Liver (tissue), 9 donors: ENCODE results near the gene B3GAT2. TPM values are rescaled to one million over a fixed set of nuclear protein-coding genes. Genes with fewer than 3 reads are reported as not detected.

Experiments
- DNase-seq: peaks from one replicate; pipeline ENCODE4 v3.0.0-alpha.2; 2017; ENCODE audit warnings: low spot score
- H3K27ac ChIP-seq, 2 donors: one replicate each; pipeline ENCODE4 v1.7.0; 2013; ENCODE audit warnings: inconsistent platforms in 2 of 2, low read length in 2 of 2, control low read depth in 1 of 2, low read depth in 1 of 2, mild to moderate bottlenecking in 1 of 2
- H3K27me3 ChIP-seq, 4 donors: one replicate each; pipeline versions ENCODE4 v1.6.1 to v1.7.0; 2013; ENCODE audit warnings: low read length in 3 of 4, inconsistent platforms in 1 of 4, mild to moderate bottlenecking in 1 of 4, moderate library complexity in 1 of 4; ENCODE audit not compliant: control insufficient read depth in 4 of 4, insufficient read depth in 4 of 4
- H3K36me3 ChIP-seq, 4 donors: one replicate each; pipeline versions ENCODE4 v1.6.1 to v1.7.0; 2013; ENCODE audit warnings: low read length in 3 of 4, mild to moderate bottlenecking in 3 of 4, low read depth in 1 of 4, moderate library complexity in 1 of 4; ENCODE audit not compliant: control insufficient read depth in 4 of 4, insufficient read depth in 3 of 4
- H3K4me1 ChIP-seq, 4 donors: one replicate each; pipeline versions ENCODE4 v1.6.1 to v1.7.0; 2013; ENCODE audit warnings: low read length in 3 of 4, mild to moderate bottlenecking in 3 of 4, moderate library complexity in 1 of 4; ENCODE audit not compliant: control insufficient read depth in 4 of 4, insufficient read depth in 4 of 4
- H3K4me3 ChIP-seq, 3 donors: one replicate each; pipeline versions ENCODE4 v1.6.1 to v1.7.0; 2013; ENCODE audit warnings: low read length in 3 of 3, control low read depth in 1 of 3, low read depth in 1 of 3, mild to moderate bottlenecking in 1 of 3
- H3K9ac ChIP-seq, 2 donors: one replicate each; pipeline ENCODE4 v1.7.0; 2013; ENCODE audit warnings: low read length in 2 of 2, mild to moderate bottlenecking in 2 of 2, moderate library complexity in 2 of 2, control low read depth in 1 of 2, low read depth in 1 of 2
- H3K9me3 ChIP-seq, 4 donors: one replicate each; pipeline versions ENCODE4 v1.6.1 to v1.7.0; 2013; ENCODE audit warnings: low read length in 3 of 4; ENCODE audit not compliant: control insufficient read depth in 4 of 4
- EGR1 ChIP-seq, 2 donors: IDR thresholded peaks; 2 replicates each; pipeline ENCODE4 v1.6.1; 2016 to 2018; ENCODE audit warnings: antibody characterized with exemption in 2 of 2, low read depth in 2 of 2
- FOXA1 ChIP-seq: IDR thresholded peaks from 2 replicates; pipeline ENCODE4 v1.6.1; 2016; ENCODE audit warnings: antibody characterized with exemption
- FOXA2 ChIP-seq: IDR thresholded peaks from 2 replicates; pipeline ENCODE4 v1.6.1; 2016; ENCODE audit warnings: antibody characterized with exemption
- GABPA ChIP-seq, 2 donors: IDR thresholded peaks in 1 of 2; conservative IDR thresholded peaks in 1 of 2; 2 replicates each; pipeline ENCODE4 v1.6.1; 2016; ENCODE audit warnings: antibody characterized with exemption in 2 of 2, mild to moderate bottlenecking in 1 of 2, moderate library complexity in 1 of 2
- HNF4A ChIP-seq, 2 donors: conservative IDR thresholded peaks; 2 replicates each; pipeline ENCODE4 v1.6.1; 2016; ENCODE audit warnings: antibody characterized with exemption in 2 of 2, mild to moderate bottlenecking in 2 of 2
- JUND ChIP-seq, 2 donors: IDR thresholded peaks; 2 replicates each; pipeline ENCODE4 v1.6.1; 2016; ENCODE audit warnings: antibody characterized with exemption in 2 of 2
- MAX ChIP-seq: IDR thresholded peaks from 2 replicates; pipeline ENCODE4 v1.6.1; 2016; ENCODE audit warnings: antibody characterized with exemption
- NR2F2 ChIP-seq: IDR thresholded peaks from 2 replicates; pipeline ENCODE4 v1.6.1; 2016; ENCODE audit warnings: antibody characterized with exemption
- RXRA ChIP-seq, 2 donors: IDR thresholded peaks; 2 replicates each; pipeline ENCODE4 v1.6.1; 2017 to 2018; ENCODE audit warnings: antibody characterized with exemption in 2 of 2, mild to moderate bottlenecking in 1 of 2
- YY1 ChIP-seq: IDR thresholded peaks from 2 replicates; pipeline ENCODE4 v1.6.1; 2016; ENCODE audit warnings: antibody characterized with exemption, mild to moderate bottlenecking
- WGBS: extraction: QIAGEN DNeasy Blood & Tissue Kit; methylation state at CpG from one replicate; pipeline ENCODE4 v1.1.7; 2013; 5-methylcytosine and 5-hydroxymethylcytosine counted together
- polyA plus RNA-seq, 2 donors: library from polyadenylated mRNA; stranded (reverse) in 1 of 2; unstranded in 1 of 2; fragments of 200-250 nt in 1 of 2; fragments of >200 nt in 1 of 2; fragmentation: Nextera tagmentation in 1 of 2; extraction: Ambion mirVana in 1 of 2; gene quantifications; one replicate each; pipeline versions ENCODE4 v1.2.1 to v1.2.3, GENCODE V29; 2013 to 2015
- total RNA-seq, 2 donors: library from RNA; depleted of rRNA; stranded (reverse); fragments of >200 nt; gene quantifications; one replicate each; pipeline ENCODE4 v1.2.3, GENCODE V29; 2014
- TF ChIP-seq, protein P1 (sequence below): fragments of 150-350 bp; IDR thresholded peaks from 2 replicates; pipeline ENCODE4 v1.5.1; 2017; ENCODE audit warnings: improper control_type of control experiment, low read depth, low read length; ENCODE audit not compliant: missing input control
- TF ChIP-seq, protein P2 (sequence below): IDR thresholded peaks from 2 replicates; pipeline ENCODE4 v1.6.1; 2016; ENCODE audit warnings: antibody characterized with exemption, mild to moderate bottlenecking
- donor health status: healthy.
- donor health status: healthy.
- donor health status: healthy.
- donor health status: healthy.
- donor health status: healthy.

B3GAT2 gene
- total and polyA plus RNA-seq, 4 donors: under 0.01 to 0.97 (median 0.36) TPM

DNA sequence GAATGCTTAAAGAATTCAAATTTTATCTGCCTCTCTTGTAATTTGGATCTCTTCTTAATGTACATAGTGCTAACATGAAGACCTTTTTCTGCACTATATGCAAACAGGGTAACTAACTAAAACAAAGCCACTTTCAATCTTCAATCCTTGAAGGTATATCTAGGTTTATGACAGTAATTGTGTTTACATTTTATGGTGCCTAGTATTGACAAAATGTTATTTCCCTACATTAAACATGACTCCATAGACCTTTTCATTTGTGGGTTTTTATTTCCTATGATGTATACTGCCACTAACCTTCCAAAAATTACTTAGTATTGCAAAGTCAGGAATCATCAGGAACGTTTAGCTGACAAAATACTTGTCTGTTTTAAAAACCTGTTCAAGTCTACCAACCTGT is 95.9 kb downstream of the B3GAT2 start:
- H3K9me3 ChIP-seq: no peaks in the 10 kb centered on the region
- no peak overlapping the region for H3K27ac ChIP-seq
- peaks cover 0 to 18% (median 5%) of the 10 kb centered on the region in 4 donors for H3K36me3 ChIP-seq
- 88% methylated on average over 1 of the region's 1 CpG for whole genome bisulfite sequencing
- no peak overlapping the region for H3K9ac ChIP-seq
- DNase-seq: no peak
- no peaks in the 10 kb centered on the region for H3K4me1 ChIP-seq
- no peak overlapping the region for H3K4me3 ChIP-seq
- no peaks in the 10 kb centered on the region for H3K27me3 ChIP-seq
- TF ChIP-seq EGR1 (IDR thresholded peaks at IDR 0.05; ENCODE audit: low read depth in 2 of 2): no peak
- no peak for TF ChIP-seq GABPA (IDR thresholded peaks at IDR 0.05 in 1 of 2, conservative IDR thresholded peaks at IDR 0.05 in 1 of 2)
- TF ChIP-seq YY1: no peak
- TF ChIP-seq, protein P1, sequence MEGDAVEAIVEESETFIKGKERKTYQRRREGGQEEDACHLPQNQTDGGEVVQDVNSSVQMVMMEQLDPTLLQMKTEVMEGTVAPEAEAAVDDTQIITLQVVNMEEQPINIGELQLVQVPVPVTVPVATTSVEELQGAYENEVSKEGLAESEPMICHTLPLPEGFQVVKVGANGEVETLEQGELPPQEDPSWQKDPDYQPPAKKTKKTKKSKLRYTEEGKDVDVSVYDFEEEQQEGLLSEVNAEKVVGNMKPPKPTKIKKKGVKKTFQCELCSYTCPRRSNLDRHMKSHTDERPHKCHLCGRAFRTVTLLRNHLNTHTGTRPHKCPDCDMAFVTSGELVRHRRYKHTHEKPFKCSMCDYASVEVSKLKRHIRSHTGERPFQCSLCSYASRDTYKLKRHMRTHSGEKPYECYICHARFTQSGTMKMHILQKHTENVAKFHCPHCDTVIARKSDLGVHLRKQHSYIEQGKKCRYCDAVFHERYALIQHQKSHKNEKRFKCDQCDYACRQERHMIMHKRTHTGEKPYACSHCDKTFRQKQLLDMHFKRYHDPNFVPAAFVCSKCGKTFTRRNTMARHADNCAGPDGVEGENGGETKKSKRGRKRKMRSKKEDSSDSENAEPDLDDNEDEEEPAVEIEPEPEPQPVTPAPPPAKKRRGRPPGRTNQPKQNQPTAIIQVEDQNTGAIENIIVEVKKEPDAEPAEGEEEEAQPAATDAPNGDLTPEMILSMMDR: no peak
- TF ChIP-seq RXRA (IDR thresholded peaks at IDR 0.05): no peak
- TF ChIP-seq HNF4A (conservative IDR thresholded peaks at IDR 0.05): no peak
- no peak for TF ChIP-seq MAX
- no peak for TF ChIP-seq NR2F2
- TF ChIP-seq, protein P2, sequence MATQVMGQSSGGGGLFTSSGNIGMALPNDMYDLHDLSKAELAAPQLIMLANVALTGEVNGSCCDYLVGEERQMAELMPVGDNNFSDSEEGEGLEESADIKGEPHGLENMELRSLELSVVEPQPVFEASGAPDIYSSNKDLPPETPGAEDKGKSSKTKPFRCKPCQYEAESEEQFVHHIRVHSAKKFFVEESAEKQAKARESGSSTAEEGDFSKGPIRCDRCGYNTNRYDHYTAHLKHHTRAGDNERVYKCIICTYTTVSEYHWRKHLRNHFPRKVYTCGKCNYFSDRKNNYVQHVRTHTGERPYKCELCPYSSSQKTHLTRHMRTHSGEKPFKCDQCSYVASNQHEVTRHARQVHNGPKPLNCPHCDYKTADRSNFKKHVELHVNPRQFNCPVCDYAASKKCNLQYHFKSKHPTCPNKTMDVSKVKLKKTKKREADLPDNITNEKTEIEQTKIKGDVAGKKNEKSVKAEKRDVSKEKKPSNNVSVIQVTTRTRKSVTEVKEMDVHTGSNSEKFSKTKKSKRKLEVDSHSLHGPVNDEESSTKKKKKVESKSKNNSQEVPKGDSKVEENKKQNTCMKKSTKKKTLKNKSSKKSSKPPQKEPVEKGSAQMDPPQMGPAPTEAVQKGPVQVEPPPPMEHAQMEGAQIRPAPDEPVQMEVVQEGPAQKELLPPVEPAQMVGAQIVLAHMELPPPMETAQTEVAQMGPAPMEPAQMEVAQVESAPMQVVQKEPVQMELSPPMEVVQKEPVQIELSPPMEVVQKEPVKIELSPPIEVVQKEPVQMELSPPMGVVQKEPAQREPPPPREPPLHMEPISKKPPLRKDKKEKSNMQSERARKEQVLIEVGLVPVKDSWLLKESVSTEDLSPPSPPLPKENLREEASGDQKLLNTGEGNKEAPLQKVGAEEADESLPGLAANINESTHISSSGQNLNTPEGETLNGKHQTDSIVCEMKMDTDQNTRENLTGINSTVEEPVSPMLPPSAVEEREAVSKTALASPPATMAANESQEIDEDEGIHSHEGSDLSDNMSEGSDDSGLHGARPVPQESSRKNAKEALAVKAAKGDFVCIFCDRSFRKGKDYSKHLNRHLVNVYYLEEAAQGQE: no peak
- no peak for TF ChIP-seq JUND (IDR thresholded peaks at IDR 0.05)
- no peak for TF ChIP-seq FOXA2

- WGBS: 99% methylated on average over 1 of the region's 1 CpG
- Histone ChIP-seq H3K4me1 (no peaks in the 10 kb centered on the region), H3K27ac (no peak overlapping the region), H3K36me3 (peaks cover 0 to 18% (median 5%) of the 10 kb centered on the region in 4 donors), H3K9me3 (no peaks in the 10 kb centered on the region), H3K27me3 (no peaks in the 10 kb centered on the region), H3K4me3 (no peak overlapping the region), H3K9ac (no peak overlapping the region)
- TF ChIP-seq NR2F2 (no peak), FOXA2 (no peak), GABPA (IDR thresholded peaks at IDR 0.05 in 1 of 2, conservative IDR thresholded peaks at IDR 0.05 in 1 of 2) (no peak), JUND (IDR thresholded peaks at IDR 0.05) (no peak), RXRA (IDR thresholded peaks at IDR 0.05) (no peak), FOXA1 (no peak)
- DNase-seq: no peak
Measured at GRCh38 chr6:70860045-70860444, 96.8 kb downstream of the B3GAT2 start.
